ENCODE measurements around the gene EPO. TPM values are rescaled to one million over a fixed set of nuclear protein-coding genes. Genes with fewer than 3 reads are reported as not detected.
"Not testable (repeated sequence)": the region's sequence is repeated elsewhere in the genome, so short reads cannot be mapped to it uniquely, and the experiment has no call there.

The EPO gene
- polyA plus RNA-seq, 10 donors, result 0.10 TPM; not detected in 9

DNA sequence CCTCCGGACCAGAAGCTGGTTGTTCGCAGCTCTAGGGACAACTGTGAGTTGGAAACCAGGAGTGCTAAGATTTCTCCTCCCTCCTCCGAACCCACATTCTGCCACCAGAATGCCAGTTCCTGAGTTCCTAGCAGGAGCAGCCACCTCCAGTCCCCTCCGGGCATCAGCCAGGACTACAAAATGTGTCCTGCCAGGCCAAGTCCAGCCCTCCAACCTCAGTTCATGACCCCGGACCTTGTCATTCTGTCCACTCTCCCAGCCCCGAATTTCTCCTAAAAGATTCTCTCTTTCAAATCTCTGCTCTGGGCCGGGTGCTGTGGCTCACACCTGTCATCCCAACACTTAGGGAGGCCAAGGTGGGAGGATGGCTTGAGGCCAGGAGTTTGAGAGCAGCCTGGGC lies 15.5 kb downstream of the EPO start:
- DNase-seq, result no peak

DNA sequence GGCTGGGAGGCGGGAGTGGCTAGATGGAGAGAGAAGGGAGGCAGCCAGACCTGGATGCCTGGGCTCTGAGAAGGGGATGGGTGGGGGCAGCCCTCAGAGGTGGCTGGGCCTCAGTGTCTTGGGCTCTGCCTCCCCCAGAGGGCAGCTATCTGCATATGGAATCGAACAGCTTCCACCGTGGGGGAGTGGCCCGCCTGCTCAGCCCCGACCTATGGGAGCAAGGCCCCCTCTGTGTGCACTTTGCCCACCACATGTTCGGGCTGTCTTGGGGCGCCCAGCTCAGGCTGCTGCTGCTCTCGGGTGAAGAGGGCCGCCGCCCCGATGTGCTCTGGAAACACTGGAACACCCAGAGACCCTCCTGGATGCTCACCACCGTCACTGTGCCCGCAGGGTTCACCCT lies 16.4 kb downstream of the EPO start:
- DNase-seq, result no peak

DNA sequence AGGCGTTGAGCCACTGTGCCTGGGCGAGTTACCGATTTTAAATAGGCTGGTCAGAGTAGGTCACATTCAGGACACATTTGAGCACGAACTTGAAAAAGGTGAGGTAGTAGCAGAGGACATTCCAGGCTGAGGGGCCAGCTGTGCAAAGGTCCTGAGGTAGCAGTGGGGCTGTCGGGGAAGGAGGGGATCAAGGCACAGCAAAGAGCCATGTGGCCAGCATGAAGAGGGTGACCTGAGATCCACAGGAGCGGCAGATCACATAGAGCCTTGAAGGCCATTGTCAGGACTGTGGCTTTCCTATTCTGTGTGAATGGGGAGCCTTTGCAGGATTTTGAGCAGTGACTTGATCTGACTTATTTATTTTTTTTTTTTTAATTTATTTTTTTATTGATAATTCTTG lies 19.7 kb downstream of the EPO start:
- no peak for DNase-seq

DNA sequence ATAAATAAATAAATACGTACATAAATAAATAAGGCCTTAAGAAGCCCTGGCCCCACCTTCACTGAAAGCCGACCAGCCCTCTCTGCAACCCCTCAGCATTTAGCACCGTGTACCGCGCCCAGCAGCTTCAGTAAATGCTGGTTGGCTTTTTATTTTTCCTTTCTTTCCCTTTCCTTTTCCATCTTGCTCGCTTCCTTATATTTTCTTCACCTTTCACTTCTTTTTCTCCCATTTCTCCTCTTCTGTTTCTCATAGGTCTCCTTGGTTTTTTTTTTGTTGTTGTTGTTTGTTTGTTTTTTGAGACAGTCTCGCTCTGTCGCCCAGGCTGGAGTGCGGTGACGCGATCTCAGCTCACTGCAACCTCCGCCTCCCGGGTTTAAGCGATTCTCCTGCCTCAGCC lies 24.3 kb downstream of the EPO start:
- DNase-seq, result no peak

DNA sequence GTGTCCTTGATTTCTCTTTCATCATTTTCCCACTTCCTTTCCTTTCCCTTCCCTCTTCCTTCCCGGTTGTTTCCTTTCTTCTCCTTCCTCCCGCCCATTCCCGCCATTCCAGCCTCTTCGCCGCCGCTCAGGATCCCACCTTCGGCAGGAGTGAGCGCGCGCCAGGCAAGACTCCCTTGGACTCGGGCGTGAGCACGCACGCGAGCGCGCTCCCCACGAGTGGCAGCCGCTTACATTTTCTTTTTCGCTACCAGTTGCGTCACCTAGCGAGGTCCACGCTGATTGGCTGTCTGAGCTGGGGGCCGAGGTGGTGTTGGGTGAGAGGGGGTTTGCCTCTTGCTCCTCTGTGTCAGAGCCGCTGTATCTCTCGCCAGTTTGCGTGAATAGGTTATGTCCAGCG lies 24.9 kb downstream of the EPO start:
- DNase-seq, result peak; percentile 34 to 71 (median 48)

DNA sequence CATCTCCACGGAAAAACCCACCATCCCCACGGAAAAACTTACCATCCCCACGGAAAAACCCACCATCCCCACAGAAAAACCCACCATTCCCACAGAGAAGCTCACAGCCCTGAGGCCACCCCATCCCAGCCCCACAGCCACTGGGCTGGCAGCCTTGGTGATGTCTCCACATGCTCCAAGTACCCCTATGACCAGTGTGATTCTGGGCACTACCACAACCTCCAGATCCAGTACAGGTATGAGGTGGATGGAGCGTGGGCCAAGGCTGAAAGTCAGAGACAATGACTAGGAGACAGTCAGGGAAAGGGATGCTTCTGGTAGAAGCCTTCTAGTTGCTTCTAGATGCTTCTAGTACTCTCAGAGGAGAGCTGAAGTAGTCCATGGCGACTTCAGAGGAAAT lies 32.7 kb downstream of the EPO start:
- no peak for DNase-seq

DNA sequence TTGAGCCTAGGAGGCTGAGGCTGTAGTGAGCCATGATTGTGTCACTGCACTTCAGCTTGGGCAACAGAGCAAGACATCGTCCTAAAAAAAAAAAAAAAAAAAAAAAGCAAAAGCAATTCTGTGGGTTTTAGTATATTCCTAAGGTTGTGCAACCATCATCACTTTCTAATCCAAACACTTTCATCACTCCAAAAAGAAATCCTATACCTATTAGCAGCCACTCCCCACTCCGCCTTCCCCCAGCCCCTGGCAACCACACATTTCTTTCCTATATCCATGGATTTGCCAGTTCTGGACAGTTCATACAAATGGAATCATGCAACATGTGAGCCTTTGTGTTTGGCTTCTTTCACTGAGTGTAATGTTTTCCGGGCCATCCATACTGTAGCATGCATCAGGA lies 33.5 kb downstream of the EPO start:
- DNase-seq, result peak in 1 of 3 donors; percentile 27

DNA sequence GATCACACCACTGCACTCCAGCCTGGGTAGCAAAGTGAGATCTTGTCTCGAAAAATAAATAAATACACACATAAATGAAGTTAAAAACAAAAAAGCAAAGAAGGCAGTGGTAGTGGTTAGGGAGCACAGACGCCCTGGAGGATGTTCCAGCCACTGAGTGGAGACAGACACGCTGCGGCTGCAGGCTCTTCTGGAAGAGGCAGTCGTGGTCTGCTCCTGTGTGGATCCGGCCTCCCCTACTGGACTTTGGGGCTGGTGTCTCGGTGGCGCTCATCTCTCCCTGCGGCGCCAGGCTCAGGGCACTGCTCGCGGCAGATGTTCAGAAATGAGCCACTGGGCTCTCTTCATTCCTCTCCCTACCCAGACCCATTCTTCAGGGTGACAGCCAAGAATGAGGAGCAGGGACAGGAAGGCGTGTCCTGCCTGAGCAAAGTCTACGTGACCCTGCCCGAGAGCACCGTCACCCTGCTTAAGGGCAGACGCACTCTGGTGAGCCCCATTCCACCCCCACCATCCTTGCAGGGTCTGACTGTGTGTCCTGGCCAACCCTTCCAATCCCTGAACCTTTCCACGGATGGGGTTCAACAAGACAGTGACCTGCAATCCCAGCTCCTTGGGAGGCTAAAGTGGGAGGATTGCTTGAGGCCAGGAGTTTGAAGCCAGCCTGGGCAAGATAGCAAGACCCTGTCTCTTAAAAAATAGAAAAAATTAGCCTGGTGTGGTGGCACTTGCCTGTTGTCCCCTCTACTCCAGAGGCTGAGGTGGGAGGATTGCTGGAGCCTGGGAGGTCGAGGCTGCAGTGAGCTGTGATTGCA lies 39.3 kb downstream of the EPO start:
- no peak for DNase-seq

DNA sequence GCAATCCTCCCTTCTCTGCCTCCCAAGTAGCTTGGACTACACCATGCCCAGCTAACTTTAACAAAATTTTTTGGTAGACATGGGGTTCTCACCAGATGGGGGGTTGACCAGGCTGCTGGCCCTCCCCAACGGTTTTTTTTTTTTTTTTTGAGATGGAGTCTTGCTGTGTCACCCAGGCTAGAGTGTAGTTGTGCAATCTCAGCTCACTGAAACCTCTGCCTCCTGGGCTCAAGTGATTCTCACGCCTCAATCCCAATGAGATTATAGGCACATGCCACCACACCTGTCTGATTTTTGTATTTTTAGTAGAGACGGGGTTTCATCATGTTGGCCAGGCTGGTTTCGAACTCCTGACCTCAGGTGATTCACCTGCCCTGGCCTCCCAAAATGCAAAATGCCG lies 42.6 kb downstream of the EPO start:
- DNase-seq, result not testable (repeated sequence)

DNA sequence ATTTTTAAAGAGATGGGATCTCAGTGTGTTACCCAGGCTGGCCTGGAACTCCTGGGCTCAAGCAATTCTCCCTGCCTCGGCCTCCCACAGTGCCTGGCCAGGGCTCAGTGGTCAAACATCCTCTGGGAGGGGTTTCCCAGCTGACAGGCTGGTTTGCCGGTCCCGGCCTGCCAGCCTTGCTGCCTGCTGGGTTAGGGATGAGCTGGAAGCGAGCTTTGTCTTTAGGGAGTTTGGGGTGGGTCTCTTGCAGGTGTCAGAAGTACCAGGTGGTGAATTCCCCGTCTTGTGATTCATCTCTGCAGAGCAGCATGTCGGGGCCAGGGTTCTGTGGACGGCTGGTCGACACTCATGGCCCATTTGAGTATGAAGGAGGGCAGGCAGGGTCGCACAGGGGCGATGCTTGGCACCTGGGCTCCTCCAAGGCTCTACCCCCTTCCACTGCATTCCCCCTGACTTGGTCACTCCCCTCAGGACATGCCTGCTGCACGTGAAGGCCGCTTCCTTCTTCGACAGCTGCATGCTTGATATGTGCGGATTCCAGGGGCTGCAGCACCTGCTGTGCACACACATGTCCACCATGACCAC lies 43.4 kb downstream of the EPO start:
- DNase-seq, result no peak

DNA sequence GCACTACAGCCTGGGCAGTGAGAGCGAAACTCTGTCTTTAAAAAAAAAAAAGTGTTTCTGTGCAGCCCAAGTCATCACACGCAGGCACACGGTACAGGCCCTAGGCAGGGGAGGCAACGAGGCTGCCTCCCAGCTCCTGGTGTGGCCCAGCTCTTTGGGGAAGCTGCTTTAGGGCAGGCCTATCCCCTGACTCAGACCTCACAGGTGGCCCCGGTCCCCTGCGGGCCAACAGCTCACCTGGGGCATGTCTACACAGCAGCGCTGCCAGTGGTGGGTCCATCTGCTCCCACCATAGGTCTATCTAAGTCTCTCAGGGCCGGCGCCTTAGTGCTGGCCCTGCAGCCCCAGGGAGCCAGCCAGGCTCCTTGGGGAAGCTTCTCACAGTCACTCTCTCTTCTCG lies 44.6 kb downstream of the EPO start:
- no peak for DNase-seq

DNA sequence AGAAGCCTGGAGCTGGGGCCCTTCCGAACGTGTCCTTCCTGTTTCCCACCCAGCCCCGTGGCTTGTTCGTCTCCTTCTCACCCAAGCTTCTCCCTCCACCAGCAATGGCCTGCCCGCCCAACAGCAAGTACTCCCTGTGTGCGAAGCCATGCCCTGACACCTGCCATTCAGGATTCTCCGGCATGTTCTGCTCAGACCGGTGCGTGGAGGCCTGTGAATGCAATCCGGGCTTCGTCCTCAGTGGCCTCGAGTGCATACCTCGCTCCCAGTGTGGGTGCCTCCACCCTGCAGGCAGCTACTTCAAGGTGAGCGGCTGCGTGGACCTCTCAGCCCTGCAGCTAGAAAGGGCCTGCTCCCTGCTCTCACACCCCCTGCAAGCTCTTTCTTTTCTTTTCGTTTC lies 45.0 kb downstream of the EPO start:
- no peak for DNase-seq

DNA sequence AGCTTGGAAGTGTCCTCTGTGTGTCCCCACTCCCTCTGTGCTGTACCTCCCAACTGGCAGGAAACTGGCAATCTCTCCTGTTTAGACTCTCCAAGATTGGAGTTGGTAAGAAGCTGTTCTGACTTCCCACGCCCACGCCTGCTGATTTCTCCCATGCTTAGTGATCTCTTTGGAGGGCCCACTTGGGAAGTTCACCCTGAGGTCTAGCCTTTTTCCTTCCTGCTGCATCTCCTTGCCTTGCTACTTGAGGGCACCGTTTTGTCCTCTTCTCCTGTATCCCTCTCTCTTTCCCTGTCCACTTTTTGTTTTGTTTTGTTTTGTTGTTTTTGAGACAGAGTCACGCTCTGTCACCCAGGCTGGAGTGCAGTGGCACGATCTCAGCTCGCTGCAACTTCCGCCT lies 48.5 kb downstream of the EPO start:
- no peak for DNase-seq

Other genes starting within 250 kb of the EPO start
- gene TSC22D4, start 241.3 kb upstream of the EPO start, polyA plus RNA-seq (ENCODE audit: insufficient read length in 10 of 10), result 10 to 100 TPM; 30.3 to 46.3 (median 40.1) TPM
- gene NYAP1, start 236.5 kb upstream of the EPO start, polyA plus RNA-seq (ENCODE audit: insufficient read length in 10 of 10), result 1 to 10 TPM; 1.1 to 3.4 (median 1.7) TPM
- 10 to 100 TPM in 5 of 10 donors, 1 to 10 TPM in 5; 8.6 to 12.5 (median 9.8) TPM for gene AGFG2, start 181.3 kb upstream of the EPO start, polyA plus RNA-seq (ENCODE audit: insufficient read length in 10 of 10)
- gene SAP25, start 146.6 kb upstream of the EPO start, polyA plus RNA-seq (ENCODE audit: insufficient read length in 10 of 10), result 1 to 10 TPM; 1.5 to 5.3 (median 2.6) TPM
- 10 to 100 TPM; 16.7 to 30.5 (median 22.7) TPM for gene LRCH4, start 134.3 kb upstream of the EPO start, polyA plus RNA-seq (ENCODE audit: insufficient read length in 10 of 10)
- gene FBXO24, start 134.1 kb upstream of the EPO start, polyA plus RNA-seq (ENCODE audit: insufficient read length in 10 of 10), result 1 to 10 TPM in 4 of 10 donors, under 1 TPM in 6; 0.74 to 2.0 (median 0.94) TPM
- gene PCOLCE, start 118.1 kb upstream of the EPO start, polyA plus RNA-seq (ENCODE audit: insufficient read length in 10 of 10), result 100 to 1,000 TPM; 202 to 371 (median 254) TPM
- gene MOSPD3, start 107.9 kb upstream of the EPO start, polyA plus RNA-seq (ENCODE audit: insufficient read length in 10 of 10), result 10 to 100 TPM; 11.8 to 20.0 (median 15.8) TPM
- gene TFR2, start 78.9 kb upstream of the EPO start, polyA plus RNA-seq (ENCODE audit: insufficient read length in 10 of 10), result 1 to 10 TPM in 4 of 10 donors, under 1 TPM in 6; 0.46 to 1.4 (median 0.98) TPM
- gene ACTL6B, start 64.0 kb upstream of the EPO start, polyA plus RNA-seq (ENCODE audit: insufficient read length in 10 of 10), result under 1 TPM in 1 of 10 donors, not detected in 9; 0.14 TPM
- gene GNB2, start 46.7 kb upstream of the EPO start, polyA plus RNA-seq (ENCODE audit: insufficient read length in 10 of 10), result 100 to 1,000 TPM; 110 to 181 (median 147) TPM
- 10 to 100 TPM; 18.0 to 36.2 (median 26.0) TPM for gene GIGYF1, start 26.2 kb upstream of the EPO start, polyA plus RNA-seq (ENCODE audit: insufficient read length in 10 of 10)
- gene POP7, start 14.3 kb upstream of the EPO start, polyA plus RNA-seq (ENCODE audit: insufficient read length in 10 of 10), result 10 to 100 TPM; 13.6 to 33.1 (median 18.9) TPM
- not detected for gene ZAN, start 13.1 kb downstream of the EPO start, polyA plus RNA-seq (ENCODE audit: insufficient read length in 10 of 10)
- 10 to 100 TPM; 38.5 to 78.6 (median 48.4) TPM for gene EPHB4, start 107.1 kb downstream of the EPO start, polyA plus RNA-seq (ENCODE audit: insufficient read length in 10 of 10)
- gene SLC12A9, start 132.2 kb downstream of the EPO start, polyA plus RNA-seq (ENCODE audit: insufficient read length in 10 of 10), result 10 to 100 TPM; 12.5 to 25.7 (median 16.5) TPM
- 10 to 100 TPM; 29.3 to 58.6 (median 39.7) TPM for gene TRIP6, start 146.9 kb downstream of the EPO start, polyA plus RNA-seq (ENCODE audit: insufficient read length in 10 of 10)
- gene SRRT, start 154.6 kb downstream of the EPO start, polyA plus RNA-seq (ENCODE audit: insufficient read length in 10 of 10), result 100 to 1,000 TPM in 3 of 10 donors, 10 to 100 TPM in 7; 76.6 to 115 (median 94.7) TPM
- gene UFSP1, start 169.2 kb downstream of the EPO start, polyA plus RNA-seq (ENCODE audit: insufficient read length in 10 of 10), result 1 to 10 TPM; 1.2 to 3.1 (median 2.4) TPM
- 10 to 100 TPM; 29.8 to 96.0 (median 59.5) TPM for gene ACHE, start 175.4 kb downstream of the EPO start, polyA plus RNA-seq (ENCODE audit: insufficient read length in 10 of 10)
- under 1 TPM; 0.09 to 0.83 (median 0.17) TPM for gene MUC3A, start 229.1 kb downstream of the EPO start, polyA plus RNA-seq (ENCODE audit: insufficient read length in 10 of 10)
- 1 to 10 TPM in 1 of 10 donors, under 1 TPM in 9; 0.34 to 1.1 (median 0.79) TPM for gene MUC12, start 249.1 kb downstream of the EPO start, polyA plus RNA-seq (ENCODE audit: insufficient read length in 10 of 10)

Measured in muscle of back (tissue), 11 donors.